Inflammatory macrophage treated with lipopolysaccharide for 1 hour (primary cell): ENCODE results near the gene CD101.
"Not testable (repeated sequence)": the region's sequence is repeated elsewhere in the genome, so short reads cannot be mapped to it uniquely, and the experiment has no call there.

Experiments used
- DNase-seq, 2 donors: peaks; one replicate each; pipeline ENCODE4 v3.0.0-alpha.2; 2020 to 2022

The CD101 gene

GRCh38 chr1:117001254-117001927 lies at the start of gene CD101:
Gene CD101, plus strand, starts transcription at chr1:117001760. Its CDS starts 58 bp downstream, at chr1:117001818.
- DNase-seq: peak; percentile 77 to 81

GRCh38 chr1:116952738-116953275 lies 48.8 kb upstream of the CD101 start:
- no peak for DNase-seq

- no peak for DNase-seq
Measured at GRCh38 chr1:116954440-116954839, 47.1 kb upstream of the CD101 start.

GRCh38 chr1:116956378-116956777 lies 45.2 kb upstream of the CD101 start:
- no peak for DNase-seq

GRCh38 chr1:116957646-116958045 lies 43.9 kb upstream of the CD101 start:
- no peak for DNase-seq

- DNase-seq: no peak
Measured at GRCh38 chr1:116958110-116958509, 43.5 kb upstream of the CD101 start.

GRCh38 chr1:116958977-116959376 lies 42.6 kb upstream of the CD101 start:
- DNase-seq: no peak

GRCh38 chr1:116961606-116962005 lies 40.0 kb upstream of the CD101 start:
- no peak for DNase-seq

- peak; percentile 65 to 89 for DNase-seq
Measured at GRCh38 chr1:116962987-116963639, 38.4 kb upstream of the CD101 start.

- no peak for DNase-seq
Measured at GRCh38 chr1:116966791-116967190, 34.8 kb upstream of the CD101 start.

GRCh38 chr1:116968724-116969123 lies 32.8 kb upstream of the CD101 start:
- DNase-seq: no peak

- DNase-seq: peak; percentile 28 to 71
Measured at GRCh38 chr1:116971258-116971860, 30.2 kb upstream of the CD101 start.

- DNase-seq: peak in 1 of 2 donors; percentile 44
Measured at GRCh38 chr1:116971965-116972673, 29.4 kb upstream of the CD101 start.

GRCh38 chr1:116972674-116973030 lies 28.9 kb upstream of the CD101 start:
- no peak for DNase-seq

GRCh38 chr1:116980309-116980708 lies 21.3 kb upstream of the CD101 start:
- DNase-seq: not testable (repeated sequence)

- no peak for DNase-seq
Measured at GRCh38 chr1:116981521-116982037, 20.0 kb upstream of the CD101 start.

- DNase-seq: no peak
Measured at GRCh38 chr1:116982319-116983004, 19.1 kb upstream of the CD101 start.

GRCh38 chr1:116983112-116983511 lies 18.4 kb upstream of the CD101 start:
- DNase-seq: no peak

- no peak for DNase-seq
Measured at GRCh38 chr1:116983678-116984077, 17.9 kb upstream of the CD101 start.

GRCh38 chr1:116984406-116985160 lies 17.0 kb upstream of the CD101 start:
- no peak for DNase-seq

- no peak for DNase-seq
Measured at GRCh38 chr1:116986421-116987255, 14.9 kb upstream of the CD101 start.
